ENCODE results near the gene PET100.

The PET100 gene, protein sequence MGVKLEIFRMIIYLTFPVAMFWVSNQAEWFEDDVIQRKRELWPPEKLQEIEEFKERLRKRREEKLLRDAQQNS

GRCh38 chr19:7629347-7630054 lies at the start of gene PET100, which contains the start of gene XAB2:
PET100 (plus strand) TSS chr19:7629793; CDS start chr19:7629834, 41 bp downstream.
XAB2 (minus strand) TSS chr19:7629545; CDS start chr19:7629527, 18 bp downstream.
- DNase-seq, result peak; percentile 99

DNA sequence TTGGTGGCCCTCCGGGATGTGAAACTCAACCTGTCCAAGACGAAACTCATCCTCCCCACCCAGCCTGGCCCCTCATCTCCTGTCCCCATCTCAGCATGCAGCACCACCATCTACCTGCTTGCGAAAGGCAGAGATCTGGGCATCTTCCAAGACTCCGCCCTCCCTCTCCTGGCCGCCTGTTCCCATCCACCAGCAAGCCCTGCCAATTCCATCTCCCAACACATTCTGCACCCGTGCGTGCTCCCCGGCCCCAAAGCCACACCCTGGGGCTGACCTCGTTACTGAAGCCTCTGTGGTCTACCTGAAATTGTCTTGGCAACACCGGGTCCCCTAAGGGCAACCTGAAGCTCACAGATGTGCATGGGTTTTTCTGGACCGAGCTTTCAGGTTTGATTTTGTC lies 47.1 kb upstream of the PET100 start:
- no peak for DNase-seq

- DNase-seq, result no peak
Observed at GRCh38 chr19:7589822-7590221, 39.8 kb upstream of the PET100 start.

DNA sequence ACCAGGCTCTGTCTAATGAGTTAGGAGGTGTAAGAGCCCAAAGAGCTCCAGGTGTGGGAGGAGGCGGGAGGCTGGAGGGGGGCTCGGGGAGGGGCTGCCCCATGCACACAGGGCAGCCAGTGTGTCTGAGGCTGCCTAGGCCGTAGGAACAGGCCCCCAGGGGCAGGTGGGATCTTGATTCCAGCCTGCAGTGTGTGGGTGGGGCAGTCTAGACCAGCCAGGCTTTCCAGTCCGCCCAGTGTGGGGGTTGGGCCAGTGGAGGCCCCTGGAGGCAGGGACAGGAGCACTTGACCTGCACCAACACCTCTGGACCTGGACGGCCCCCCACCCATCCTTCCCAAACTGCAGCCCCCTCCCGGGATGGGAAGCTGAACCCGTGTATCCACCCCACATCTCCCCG lies 39.3 kb upstream of the PET100 start:
- DNase-seq, result no peak

- peak; percentile 47 for DNase-seq
Observed at GRCh38 chr19:7595466-7596133, 34.0 kb upstream of the PET100 start, which contains the start of gene CAMSAP3. CAMSAP3 (plus strand) TSS chr19:7595863; CDS start chr19:7596003, 140 bp downstream.

DNA sequence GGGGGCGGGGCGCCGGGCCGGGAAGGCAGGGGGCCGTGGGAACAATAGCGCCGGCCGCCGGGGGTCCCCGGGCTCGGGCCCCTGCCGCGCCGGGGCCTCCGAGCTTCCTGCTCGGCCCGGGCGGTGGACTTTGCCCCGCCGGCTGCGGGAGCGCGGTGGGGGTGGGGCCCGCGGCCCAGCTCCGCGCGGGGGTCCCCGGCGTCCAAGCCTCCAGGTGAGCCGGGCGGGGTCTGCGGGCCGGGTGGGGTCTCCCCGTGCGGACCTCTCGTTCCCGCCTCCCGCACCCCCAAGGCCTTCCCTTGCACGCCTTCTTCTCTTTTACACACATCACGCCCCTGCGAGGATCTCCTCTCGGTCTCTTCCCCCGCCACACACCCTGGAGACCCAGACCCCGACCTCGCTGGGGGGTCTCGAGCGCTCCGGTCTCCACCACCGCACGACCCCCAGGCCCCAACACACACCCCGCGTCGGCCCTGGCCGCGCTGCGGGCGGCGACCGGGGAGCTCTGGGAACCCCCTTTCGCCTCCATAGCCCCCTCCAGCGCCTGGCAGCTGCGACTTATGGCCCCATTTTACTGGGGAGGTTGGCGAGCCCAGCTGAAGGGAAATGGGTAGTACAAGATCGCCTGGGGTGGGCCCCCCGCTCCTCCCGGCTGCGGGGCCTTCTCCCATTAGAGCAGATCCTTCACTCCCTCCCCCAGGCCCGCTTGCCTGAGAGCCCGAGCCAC lies 33.2 kb upstream of the PET100 start:
- no peak for DNase-seq

GRCh38 chr19:7597689-7598088 lies 31.9 kb upstream of the PET100 start:
- no peak for DNase-seq

GRCh38 chr19:7598180-7598579 lies 31.4 kb upstream of the PET100 start:
- no peak for DNase-seq

GRCh38 chr19:7600721-7601120 lies 28.9 kb upstream of the PET100 start:
- no peak for DNase-seq

GRCh38 chr19:7602240-7602934 lies 27.2 kb upstream of the PET100 start:
- DNase-seq, result no peak

DNA sequence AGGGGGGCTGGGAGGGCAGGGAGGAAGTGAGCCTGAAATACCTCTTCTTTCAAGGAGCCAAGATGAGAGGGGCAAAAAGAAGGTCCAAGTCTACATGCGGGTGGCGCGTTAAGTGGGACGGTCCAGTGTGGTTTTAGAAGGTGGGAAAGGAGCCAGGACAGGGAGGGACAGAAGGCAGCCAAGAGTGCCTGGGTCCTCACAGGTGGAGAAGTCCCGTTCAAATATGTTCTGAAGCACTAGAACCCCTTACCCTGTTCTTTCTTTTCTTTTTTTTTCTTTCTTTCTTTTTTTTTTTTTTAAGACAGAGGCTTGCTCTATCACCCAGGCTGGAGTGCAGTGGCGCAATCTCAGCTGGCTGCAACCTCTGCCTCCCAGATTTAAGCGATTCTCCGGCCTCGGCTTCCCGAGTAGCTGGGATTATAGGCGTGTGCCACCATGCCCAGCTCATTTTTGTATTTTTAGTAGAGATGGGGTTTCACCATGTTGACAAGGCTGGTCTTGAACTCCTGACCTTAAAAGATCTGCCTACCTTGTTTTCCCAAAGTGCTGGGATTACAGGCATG lies 26.6 kb upstream of the PET100 start:
- no peak for DNase-seq

GRCh38 chr19:7603919-7604318 lies 25.7 kb upstream of the PET100 start:
- peak; percentile 41 for DNase-seq

DNA sequence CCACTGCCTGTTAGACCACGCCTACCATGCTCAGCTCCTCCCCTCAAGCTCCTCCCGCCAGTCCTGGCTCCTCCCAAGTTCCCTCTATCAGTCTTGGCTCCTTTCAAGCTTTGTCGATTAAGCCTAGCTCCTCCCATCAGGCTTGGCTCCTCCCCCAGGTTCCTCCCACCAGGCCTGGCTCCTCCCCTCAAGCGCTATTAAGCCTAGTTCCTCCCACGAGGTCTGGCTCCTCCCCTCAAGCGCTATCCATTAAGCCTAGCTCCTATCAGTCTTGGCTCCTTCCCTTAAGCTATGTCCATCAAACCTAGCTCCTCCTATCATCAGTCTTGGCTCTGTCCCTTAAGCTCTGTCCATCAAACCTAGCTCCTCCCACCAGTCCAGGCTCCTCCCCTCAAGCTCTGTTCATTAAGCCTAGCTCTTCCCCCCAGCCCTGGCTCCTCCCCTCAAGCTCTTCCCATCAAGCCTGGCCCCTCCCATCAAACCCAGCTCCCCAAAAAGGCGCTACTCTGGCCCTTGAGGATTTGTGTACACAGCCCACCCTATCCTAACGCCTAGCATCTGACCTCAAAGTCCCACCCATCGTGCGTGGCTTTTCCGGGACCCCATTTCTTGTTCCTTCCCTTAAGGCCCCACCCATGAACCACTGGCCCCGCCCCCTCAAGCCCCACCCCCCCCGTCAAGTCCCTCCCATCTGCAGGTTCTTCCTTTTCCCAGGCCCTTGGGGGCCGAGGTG lies 23.9 kb upstream of the PET100 start:
- DNase-seq, result peak; percentile 86

- DNase-seq, result no peak
Observed at GRCh38 chr19:7606289-7606688, 23.3 kb upstream of the PET100 start.

GRCh38 chr19:7607212-7607873 lies 22.2 kb upstream of the PET100 start:
- no peak for DNase-seq

GRCh38 chr19:7607874-7608560 lies 21.6 kb upstream of the PET100 start:
- no peak for DNase-seq

DNA sequence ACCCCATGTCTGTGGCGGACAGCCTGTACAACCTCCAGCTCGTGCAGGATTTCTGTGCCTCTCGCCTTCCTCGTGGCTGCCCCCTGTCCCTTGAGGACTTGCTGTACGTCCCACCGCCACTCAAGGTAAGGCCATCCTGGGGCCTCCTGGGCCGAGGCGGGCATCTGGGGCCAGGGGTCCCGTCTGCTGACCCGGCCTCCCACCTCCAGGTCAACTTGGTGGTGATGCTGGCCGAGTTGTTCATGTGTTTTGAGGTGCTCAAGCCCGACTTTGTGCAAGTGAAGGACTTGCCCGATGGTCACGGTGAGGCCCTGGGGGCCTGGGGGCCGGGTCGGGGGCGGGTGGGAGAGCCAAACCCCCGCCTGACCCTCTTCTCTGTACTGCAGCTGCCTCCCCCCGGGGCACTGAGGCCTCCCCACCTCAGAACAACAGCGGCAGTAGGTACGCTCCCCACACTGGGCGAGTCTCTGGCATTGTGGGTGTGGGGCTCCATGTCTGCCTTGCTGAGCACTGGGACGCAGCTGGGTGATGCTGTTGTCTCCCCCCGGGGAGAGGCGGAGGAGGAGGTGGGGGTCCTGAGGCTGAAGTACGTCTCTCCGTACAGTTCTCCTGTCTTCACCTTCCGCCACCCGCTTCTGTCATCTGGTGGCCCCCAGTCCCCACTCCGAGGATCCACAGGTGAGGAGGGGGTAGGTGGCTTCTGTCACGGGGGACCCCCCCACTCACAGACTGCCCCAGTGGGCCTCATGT lies 18.9 kb upstream of the PET100 start:
- no peak for DNase-seq

GRCh38 chr19:7611541-7612279 lies 17.9 kb upstream of the PET100 start:
- no peak for DNase-seq
